Measurements from ENCODE around the gene CNTN1. TPM values are rescaled to one million over a fixed set of nuclear protein-coding genes. Genes with fewer than 3 reads are reported as not detected.

Gene CNTN1
- total RNA-seq, 2 donors from 2014 or later = 1.3 to 3.1 TPM

GRCh38 chr12:40837891-40838429 lies 145.7 kb downstream of the CNTN1 start:
- no peaks in the 10 kb centered on the region for H3K9me3 ChIP-seq
- DNase-seq = no peak
- no peak for TF ChIP-seq POLR2A (IDR thresholded peaks at IDR 0.05)
- TF ChIP-seq CTCF (IDR thresholded peaks at IDR 0.05) = no peak
- no peaks in the 10 kb centered on the region for H3K4me1 ChIP-seq
- intact Hi-C loops (cut with DNase I) = no loop called here
- no peaks in the 10 kb centered on the region for H3K36me3 ChIP-seq (replicated peaks in 1 of 2; ENCODE audit: insufficient read depth in 1 of 2, low read depth in 2 of 2)
- 78 to 92% methylated on average over 6 of the region's 6 CpGs for WGBS, 2 donors
- no peak overlapping the region for H3K27ac ChIP-seq
- no peak for ATAC-seq
- no peak overlapping the region for H3K4me3 ChIP-seq
- H3K27me3 ChIP-seq = no peaks in the 10 kb centered on the region

- no peaks in the 10 kb centered on the region for H3K9me3 ChIP-seq
- H3K27me3 ChIP-seq = no peaks in the 10 kb centered on the region
- TF ChIP-seq POLR2A (IDR thresholded peaks at IDR 0.05) (no peak), CTCF (IDR thresholded peaks at IDR 0.05) (no peak)
- H3K4me1 ChIP-seq = no peaks in the 10 kb centered on the region
- DNase-seq = no peak
- H3K4me3 ChIP-seq = no peak overlapping the region
- WGBS, 2 donors = 50 to 56% methylated on average over 3 of the region's 3 CpGs
- ATAC-seq = no peak
- no peak overlapping the region for H3K27ac ChIP-seq
- no peaks in the 10 kb centered on the region for H3K36me3 ChIP-seq (replicated peaks in 1 of 2; ENCODE audit: insufficient read depth in 1 of 2, low read depth in 2 of 2)
- intact Hi-C loops (cut with DNase I) = no loop called here
Observed at GRCh38 chr12:40843495-40843894, 151.3 kb downstream of the CNTN1 start.

DNA sequence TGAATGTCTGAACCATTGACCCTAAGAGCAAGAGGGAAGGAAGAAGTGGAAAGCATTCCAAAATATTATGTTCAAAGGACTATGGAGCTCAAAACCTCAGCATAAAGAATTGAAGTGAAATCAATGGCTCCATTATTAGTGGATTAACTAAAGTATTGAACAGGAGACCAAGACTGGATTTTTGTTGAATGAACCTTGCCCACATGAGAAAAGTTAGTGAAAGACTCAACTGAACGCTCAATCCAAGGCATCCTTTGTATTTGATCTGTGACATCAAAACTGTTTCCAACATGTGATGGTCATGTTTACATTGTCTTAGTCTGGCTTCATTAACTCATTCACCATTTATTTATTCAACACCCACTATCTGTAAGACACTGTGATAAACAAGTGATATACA lies 161.0 kb downstream of the CNTN1 start:
- Histone ChIP-seq H3K27ac (no peak overlapping the region), H3K27me3 (no peaks in the 10 kb centered on the region), H3K4me1 (no peaks in the 10 kb centered on the region), H3K9me3 (no peaks in the 10 kb centered on the region), H3K4me3 (no peak overlapping the region), H3K36me3 (replicated peaks in 1 of 2; ENCODE audit: insufficient read depth in 1 of 2, low read depth in 2 of 2) (no peaks in the 10 kb centered on the region)
- TF ChIP-seq POLR2A (IDR thresholded peaks at IDR 0.05) (no peak), CTCF (IDR thresholded peaks at IDR 0.05) (no peak)
- no peak for DNase-seq
- ATAC-seq = no peak
- intact Hi-C loops (cut with DNase I) = no loop called here
- 23 to 25% methylated on average over 1 of the region's 1 CpG for WGBS, 2 donors

DNA sequence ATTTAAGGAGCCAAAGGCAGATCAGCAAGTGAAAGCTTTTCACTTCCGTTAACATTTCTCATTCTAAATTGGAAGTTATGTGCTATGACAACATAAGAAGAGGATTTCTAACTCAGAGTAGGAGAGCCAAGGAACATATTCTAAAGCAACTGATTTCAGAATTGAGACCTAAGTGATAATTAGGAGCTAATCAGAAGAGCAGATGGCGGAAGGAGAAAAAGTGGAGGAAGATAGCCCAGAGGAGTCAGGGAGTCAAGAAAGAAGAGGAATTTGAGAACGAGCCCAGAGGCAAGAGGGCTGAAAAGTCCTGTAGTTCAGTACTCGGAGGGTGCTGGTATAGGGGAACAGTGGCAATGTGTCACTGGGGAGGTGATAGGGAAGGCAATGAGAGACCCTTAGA lies 162.4 kb downstream of the CNTN1 start:
- ATAC-seq = no peak
- 23 to 43% methylated on average over 4 of the region's 4 CpGs for WGBS, 2 donors
- no peaks in the 10 kb centered on the region for H3K9me3 ChIP-seq
- no peaks in the 10 kb centered on the region for H3K4me1 ChIP-seq
- H3K36me3 ChIP-seq (replicated peaks in 1 of 2; ENCODE audit: insufficient read depth in 1 of 2, low read depth in 2 of 2) = no peaks in the 10 kb centered on the region
- no peak overlapping the region for H3K4me3 ChIP-seq
- H3K27me3 ChIP-seq = no peaks in the 10 kb centered on the region
- TF ChIP-seq POLR2A (IDR thresholded peaks at IDR 0.05) = no peak
- no peak for TF ChIP-seq CTCF (IDR thresholded peaks at IDR 0.05)
- no peak overlapping the region for H3K27ac ChIP-seq
- intact Hi-C loops (cut with DNase I) = no loop called here
- no peak for DNase-seq

DNA sequence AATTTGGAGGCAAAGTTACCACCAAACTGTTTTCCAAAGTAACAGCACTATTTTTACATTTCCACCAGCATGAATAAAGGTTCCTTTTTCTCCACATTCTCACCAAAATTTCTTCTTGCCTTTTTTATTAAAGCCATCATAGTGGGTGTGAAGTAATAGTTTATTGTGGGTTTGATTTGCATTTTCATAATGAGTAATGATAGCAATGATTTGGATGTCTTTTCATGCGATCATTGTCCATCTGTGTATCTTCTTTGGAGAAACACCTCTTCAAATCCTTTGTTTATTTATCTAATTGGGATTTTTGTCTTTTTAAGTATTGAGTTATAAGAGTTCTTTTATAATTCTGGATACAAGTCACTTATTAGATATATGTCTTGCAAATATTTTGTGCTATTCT lies 172.7 kb downstream of the CNTN1 start:
- 65 to 76% methylated on average over 1 of the region's 1 CpG for WGBS, 2 donors
- Histone ChIP-seq H3K9me3 (no peaks in the 10 kb centered on the region), H3K36me3 (replicated peaks in 1 of 2; ENCODE audit: insufficient read depth in 1 of 2, low read depth in 2 of 2) (no peaks in the 10 kb centered on the region), H3K4me1 (no peaks in the 10 kb centered on the region), H3K4me3 (no peak overlapping the region), H3K27me3 (no peaks in the 10 kb centered on the region), H3K27ac (no peak overlapping the region)
- TF ChIP-seq CTCF (IDR thresholded peaks at IDR 0.05) (no peak), POLR2A (IDR thresholded peaks at IDR 0.05) (no peak)
- DNase-seq (no peak), ATAC-seq (no peak)
- intact Hi-C loops (cut with DNase I) = no loop called here
